ENCODE measurements around the gene AREL1. TPM values are rescaled to one million over a fixed set of nuclear protein-coding genes. Genes with fewer than 3 reads are reported as not detected.

Gene AREL1
- total RNA-seq, 1 experiment from 2014 or later, result 34.2 TPM

- Histone ChIP-seq H4K5ac (ENCODE audit: insufficient read length, low read depth, low read length) (no peak overlapping the region), H3K14ac (ENCODE audit: insufficient read depth, low read length) (no peak overlapping the region), H2BK15ac (ENCODE audit: low read depth, low read length) (no peak overlapping the region), H3K23ac (ENCODE audit: insufficient read length, low read depth, low read length) (no peak overlapping the region), H3K23me2 (ENCODE audit: insufficient read length, low read depth, low read length, poor library complexity, severe bottlenecking) (no peaks in the 10 kb centered on the region), H3T11ph (ENCODE audit: low read length) (no peak overlapping the region), H3K27ac (ENCODE audit: insufficient read length, low read depth, low read length) (no peak overlapping the region), H4K20me1 (ENCODE audit: control insufficient read depth, insufficient read depth, insufficient read length) (no peaks in the 10 kb centered on the region), H2BK5ac (ENCODE audit: insufficient read length, low read length) (no peak overlapping the region), H3K4ac (ENCODE audit: low read depth, low read length) (no peak overlapping the region), H2BK20ac (ENCODE audit: low read depth, low read length, poor library complexity, severe bottlenecking) (no peak overlapping the region), H2BK120ac (ENCODE audit: low read depth, low read length, poor library complexity, severe bottlenecking) (no peak overlapping the region), H3K9ac (ENCODE audit: extremely low read depth, insufficient read length, low read length) (no peak overlapping the region), H3K56ac (ENCODE audit: insufficient read length, low read depth, low read length) (no peak overlapping the region), H3K79me1 (ENCODE audit: insufficient read depth, low read depth, low read length, poor library complexity, severe bottlenecking) (no peaks in the 10 kb centered on the region), H2BK12ac (ENCODE audit: insufficient read length, low read depth, low read length) (no peak overlapping the region), H2AFZ (ENCODE audit: low read length) (no peak overlapping the region), H3K27me3 (ENCODE audit: insufficient read depth, low read length) (no peaks in the 10 kb centered on the region), H3K79me2 (ENCODE audit: insufficient read depth, low read length) (no peaks in the 10 kb centered on the region), H2AK5ac (ENCODE audit: insufficient read length, low read length) (no peak overlapping the region), H4K91ac (ENCODE audit: insufficient read length, low read depth, low read length) (no peak overlapping the region), H3K18ac (ENCODE audit: insufficient read length, low read depth, low read length) (no peak overlapping the region), H3K4me2 (ENCODE audit: insufficient read depth, insufficient read length, low read length) (no peak overlapping the region), H3K4me1 (ENCODE audit: insufficient read depth, low read length) (no peaks in the 10 kb centered on the region), H3K9me3 (ENCODE audit: control insufficient read depth, low read depth, low read length) (no peaks in the 10 kb centered on the region), H4K8ac (replicated peaks; ENCODE audit: insufficient read length, low read depth, low read length) (no peak overlapping the region)
- DNase-seq, result no peak
- H3K27ac Mint-ChIP-seq, result no peak overlapping the region
- no CpG with 5 or more reads among the region's 2 CpGs for WGBS (ENCODE audit: extremely low coverage, insufficient read length, low lambda C conversion rate)
- no peaks in the 10 kb centered on the region for H3K9me3 Mint-ChIP-seq
- no peak overlapping the region for H3K4me3 Mint-ChIP-seq
- peaks cover 10 to 78% (median 60%) of the 10 kb centered on the region in 3 experiments; a peak in 6 of 7 replicates for H3K36me3 Mint-ChIP-seq (ENCODE audit: insufficient read depth in 1 of 3, low read depth in 3 of 3)
- no peaks in the 10 kb centered on the region for H3K4me1 Mint-ChIP-seq
- TF ChIP-seq CTCF (conservative IDR thresholded peaks at IDR 0.05), result no peak
- no peaks in the 10 kb centered on the region for H3K27me3 Mint-ChIP-seq (ENCODE audit: low read depth)
Observed at GRCh38 chr14:74664717-74665116, 48.2 kb downstream of the AREL1 start.
